Coronary artery (tissue), 2 donors: Measurements from ENCODE around the gene FOCAD.

Source experiments
- DNase-seq: peaks from one replicate; pipeline ENCODE4 v3.0.0-alpha.2; 2017; ENCODE audit warnings: low spot score
- H3K27ac ChIP-seq, 2 donors: fragments of 200-600 bp; sonication (generic); one replicate each; pipeline ENCODE4 v1.5.1; 2016 to 2019
- H3K4me3 ChIP-seq: fragments of 200-600 bp; sonication (generic); 2 replicates; pipeline ENCODE4 v1.5.1; 2016; ENCODE audit warnings: mild to moderate bottlenecking, moderate library complexity
- TF ChIP-seq, protein P1 (sequence below): fragments of 200-600 bp; sonication (generic); IDR thresholded peaks from one replicate; pipeline ENCODE4 v1.5.1; 2019; ENCODE audit warnings: antibody characterized with exemption

FOCAD gene

DNA sequence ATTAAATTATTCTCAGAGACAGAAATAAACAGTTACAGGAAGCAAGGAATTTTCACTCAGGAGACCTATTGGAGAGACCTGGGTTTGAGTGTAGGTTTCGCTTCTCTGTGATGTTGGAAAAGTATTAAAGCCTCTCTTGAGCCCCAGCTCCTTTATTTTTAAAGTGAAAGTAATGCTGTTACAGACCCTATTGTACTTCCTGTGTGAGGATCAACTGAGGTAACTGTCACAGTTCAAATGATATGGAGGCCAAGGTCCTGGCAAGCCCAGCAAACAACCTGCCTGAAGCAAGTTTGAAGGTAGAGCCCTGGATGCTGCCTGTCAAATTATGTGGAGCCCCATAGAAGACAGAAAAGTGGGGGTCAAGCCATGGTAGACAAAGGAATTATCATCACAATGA lies 355.2 kb downstream of the FOCAD start:
- TF ChIP-seq, protein P1, sequence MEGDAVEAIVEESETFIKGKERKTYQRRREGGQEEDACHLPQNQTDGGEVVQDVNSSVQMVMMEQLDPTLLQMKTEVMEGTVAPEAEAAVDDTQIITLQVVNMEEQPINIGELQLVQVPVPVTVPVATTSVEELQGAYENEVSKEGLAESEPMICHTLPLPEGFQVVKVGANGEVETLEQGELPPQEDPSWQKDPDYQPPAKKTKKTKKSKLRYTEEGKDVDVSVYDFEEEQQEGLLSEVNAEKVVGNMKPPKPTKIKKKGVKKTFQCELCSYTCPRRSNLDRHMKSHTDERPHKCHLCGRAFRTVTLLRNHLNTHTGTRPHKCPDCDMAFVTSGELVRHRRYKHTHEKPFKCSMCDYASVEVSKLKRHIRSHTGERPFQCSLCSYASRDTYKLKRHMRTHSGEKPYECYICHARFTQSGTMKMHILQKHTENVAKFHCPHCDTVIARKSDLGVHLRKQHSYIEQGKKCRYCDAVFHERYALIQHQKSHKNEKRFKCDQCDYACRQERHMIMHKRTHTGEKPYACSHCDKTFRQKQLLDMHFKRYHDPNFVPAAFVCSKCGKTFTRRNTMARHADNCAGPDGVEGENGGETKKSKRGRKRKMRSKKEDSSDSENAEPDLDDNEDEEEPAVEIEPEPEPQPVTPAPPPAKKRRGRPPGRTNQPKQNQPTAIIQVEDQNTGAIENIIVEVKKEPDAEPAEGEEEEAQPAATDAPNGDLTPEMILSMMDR: no peak
- no peak overlapping the region for H3K27ac ChIP-seq
- DNase-seq: no peak
- H3K4me3 ChIP-seq: no peak overlapping the region

- TF ChIP-seq, protein P1: no peak
- H3K4me3 ChIP-seq: no peak overlapping the region
- no peak overlapping the region for H3K27ac ChIP-seq
- no peak for DNase-seq
These were observed 358.4 kb downstream of the FOCAD start for GRCh38 chr9:21042466-21042865.

GRCh38 chr9:21043841-21044240 lies 359.8 kb downstream of the FOCAD start:
- Histone ChIP-seq H3K4me3 (no peak overlapping the region), H3K27ac (no peak overlapping the region)
- TF ChIP-seq, protein P1: no peak
- DNase-seq: no peak
